ENCODE measurements around the gene EFCAB6. TPM values are rescaled to one million over a fixed set of nuclear protein-coding genes. Genes with fewer than 3 reads are reported as not detected.

The EFCAB6 gene
- total and polyA plus RNA-seq, 8 donors = 0.29 to 10.5 (median 3.5) TPM

DNA sequence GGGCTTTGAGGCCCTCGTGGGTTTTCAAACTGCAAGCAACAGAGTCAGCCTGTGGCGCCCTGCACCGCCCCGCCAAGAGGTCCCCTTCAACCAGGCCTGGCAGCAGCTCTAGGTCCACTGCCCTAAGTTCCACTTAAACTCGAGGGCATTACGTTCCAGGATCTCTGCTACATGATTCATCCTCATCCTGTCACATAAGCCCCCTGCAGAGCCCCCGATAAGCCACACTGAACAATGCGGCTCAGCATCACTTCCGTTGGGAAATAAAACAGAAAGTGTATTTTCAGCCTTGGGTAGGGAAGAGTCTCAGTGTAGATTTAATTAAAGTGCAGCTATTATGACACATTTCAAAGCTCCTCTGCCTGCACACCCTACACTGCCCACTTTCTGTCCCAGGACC, 25.6 kb upstream of the EFCAB6 start:
- no peak overlapping the region for H3K27ac ChIP-seq
- H3K4me3 ChIP-seq = no peak overlapping the region
- no peaks in the 10 kb centered on the region for H3K9me3 ChIP-seq
- peaks cover 0 to 41% (median 0%) of the 10 kb centered on the region in 3 donors for H3K27me3 ChIP-seq
- TF ChIP-seq EP300 (IDR thresholded peaks at IDR 0.05) (no peak), POLR2AphosphoS5 (IDR thresholded peaks at IDR 0.05) (no peak), POLR2A (IDR thresholded peaks at IDR 0.05) (no peak)
- TF ChIP-seq, protein P1, sequence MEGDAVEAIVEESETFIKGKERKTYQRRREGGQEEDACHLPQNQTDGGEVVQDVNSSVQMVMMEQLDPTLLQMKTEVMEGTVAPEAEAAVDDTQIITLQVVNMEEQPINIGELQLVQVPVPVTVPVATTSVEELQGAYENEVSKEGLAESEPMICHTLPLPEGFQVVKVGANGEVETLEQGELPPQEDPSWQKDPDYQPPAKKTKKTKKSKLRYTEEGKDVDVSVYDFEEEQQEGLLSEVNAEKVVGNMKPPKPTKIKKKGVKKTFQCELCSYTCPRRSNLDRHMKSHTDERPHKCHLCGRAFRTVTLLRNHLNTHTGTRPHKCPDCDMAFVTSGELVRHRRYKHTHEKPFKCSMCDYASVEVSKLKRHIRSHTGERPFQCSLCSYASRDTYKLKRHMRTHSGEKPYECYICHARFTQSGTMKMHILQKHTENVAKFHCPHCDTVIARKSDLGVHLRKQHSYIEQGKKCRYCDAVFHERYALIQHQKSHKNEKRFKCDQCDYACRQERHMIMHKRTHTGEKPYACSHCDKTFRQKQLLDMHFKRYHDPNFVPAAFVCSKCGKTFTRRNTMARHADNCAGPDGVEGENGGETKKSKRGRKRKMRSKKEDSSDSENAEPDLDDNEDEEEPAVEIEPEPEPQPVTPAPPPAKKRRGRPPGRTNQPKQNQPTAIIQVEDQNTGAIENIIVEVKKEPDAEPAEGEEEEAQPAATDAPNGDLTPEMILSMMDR (IDR thresholded peaks at IDR 0.05) = no peak
- no peaks in the 10 kb centered on the region for H3K4me1 ChIP-seq
- intact Hi-C loops (cut with DNase I; ENCODE audit: low total_unique reads) = no loop called here
- 71 to 82% (median 77%) methylated on average over 9 of the region's 9 CpGs for WGBS, 5 donors
- H3K36me3 ChIP-seq = no peaks in the 10 kb centered on the region
- no peak for DNase-seq

DNA sequence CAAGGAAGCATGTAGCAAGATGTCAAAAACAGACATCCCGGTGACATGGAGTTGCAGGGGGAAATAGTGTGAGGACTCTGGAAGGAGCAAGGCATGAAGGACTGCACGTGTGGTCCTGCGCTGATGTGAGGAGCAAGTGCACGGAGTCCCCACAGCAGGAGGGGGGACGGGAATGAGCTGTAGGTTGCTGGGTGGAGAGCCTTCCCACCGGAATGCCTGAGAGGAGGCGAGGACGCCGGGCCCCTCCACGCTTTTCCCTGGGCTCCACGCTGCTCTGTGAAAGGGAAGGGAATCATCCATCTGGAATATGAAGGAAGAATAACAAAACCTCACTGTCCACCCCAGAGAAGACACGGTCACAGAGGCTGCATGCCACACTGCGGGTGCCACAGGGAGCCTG, 23.6 kb upstream of the EFCAB6 start:
- no peaks in the 10 kb centered on the region for H3K36me3 ChIP-seq
- no peaks in the 10 kb centered on the region for H3K4me1 ChIP-seq
- TF ChIP-seq, protein P1 (IDR thresholded peaks at IDR 0.05) = no peak
- TF ChIP-seq POLR2AphosphoS5 (IDR thresholded peaks at IDR 0.05) (no peak), POLR2A (IDR thresholded peaks at IDR 0.05) (no peak)
- intact Hi-C loops (cut with DNase I; ENCODE audit: low total_unique reads) = no loop called here
- no peaks in the 10 kb centered on the region for H3K9me3 ChIP-seq
- 87 to 94% (median 90%) methylated on average over 13 of the region's 13 CpGs for WGBS, 5 donors
- no peak overlapping the region for H3K4me3 ChIP-seq
- DNase-seq = no peak
- peaks cover 0 to 46% (median 0%) of the 10 kb centered on the region in 3 donors for H3K27me3 ChIP-seq
- no peak overlapping the region for H3K27ac ChIP-seq

DNA sequence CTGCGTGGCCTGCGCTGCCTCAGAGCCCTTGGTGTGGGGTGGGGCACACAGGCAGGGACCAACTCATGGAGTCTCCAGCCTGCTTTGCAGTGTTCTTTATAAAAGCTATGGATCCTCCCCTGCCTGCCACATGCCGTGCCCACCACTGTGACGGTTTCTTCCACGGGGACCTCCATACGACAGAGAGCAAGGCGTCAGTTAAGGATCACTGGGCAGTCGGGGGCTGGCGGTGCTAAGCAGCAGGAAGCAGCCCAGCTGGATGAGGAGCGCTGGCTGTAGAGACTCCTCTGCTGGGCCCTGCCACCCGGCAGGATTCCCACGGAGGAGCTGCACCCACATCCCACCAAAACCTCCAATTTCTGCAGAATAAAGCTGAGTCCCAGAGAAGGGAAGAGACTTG, 23.1 kb upstream of the EFCAB6 start:
- H3K4me1 ChIP-seq = no peaks in the 10 kb centered on the region
- H3K36me3 ChIP-seq = no peaks in the 10 kb centered on the region
- whole genome bisulfite sequencing, 5 donors = 70 to 79% (median 73%) methylated on average over 8 to 12 of the region's 12 CpGs
- no peak for DNase-seq
- H3K27ac ChIP-seq = no peak overlapping the region
- no peaks in the 10 kb centered on the region for H3K9me3 ChIP-seq
- intact Hi-C loops (cut with DNase I; ENCODE audit: low total_unique reads) = no loop called here
- TF ChIP-seq, protein P1 (IDR thresholded peaks at IDR 0.05) = no peak
- no peak for TF ChIP-seq EP300 (IDR thresholded peaks at IDR 0.05)
- no peak for TF ChIP-seq POLR2AphosphoS5 (IDR thresholded peaks at IDR 0.05)
- no peak for TF ChIP-seq POLR2A (IDR thresholded peaks at IDR 0.05)
- no peak overlapping the region for H3K4me3 ChIP-seq
- peaks cover 0 to 50% (median 0%) of the 10 kb centered on the region in 3 donors for H3K27me3 ChIP-seq

DNA sequence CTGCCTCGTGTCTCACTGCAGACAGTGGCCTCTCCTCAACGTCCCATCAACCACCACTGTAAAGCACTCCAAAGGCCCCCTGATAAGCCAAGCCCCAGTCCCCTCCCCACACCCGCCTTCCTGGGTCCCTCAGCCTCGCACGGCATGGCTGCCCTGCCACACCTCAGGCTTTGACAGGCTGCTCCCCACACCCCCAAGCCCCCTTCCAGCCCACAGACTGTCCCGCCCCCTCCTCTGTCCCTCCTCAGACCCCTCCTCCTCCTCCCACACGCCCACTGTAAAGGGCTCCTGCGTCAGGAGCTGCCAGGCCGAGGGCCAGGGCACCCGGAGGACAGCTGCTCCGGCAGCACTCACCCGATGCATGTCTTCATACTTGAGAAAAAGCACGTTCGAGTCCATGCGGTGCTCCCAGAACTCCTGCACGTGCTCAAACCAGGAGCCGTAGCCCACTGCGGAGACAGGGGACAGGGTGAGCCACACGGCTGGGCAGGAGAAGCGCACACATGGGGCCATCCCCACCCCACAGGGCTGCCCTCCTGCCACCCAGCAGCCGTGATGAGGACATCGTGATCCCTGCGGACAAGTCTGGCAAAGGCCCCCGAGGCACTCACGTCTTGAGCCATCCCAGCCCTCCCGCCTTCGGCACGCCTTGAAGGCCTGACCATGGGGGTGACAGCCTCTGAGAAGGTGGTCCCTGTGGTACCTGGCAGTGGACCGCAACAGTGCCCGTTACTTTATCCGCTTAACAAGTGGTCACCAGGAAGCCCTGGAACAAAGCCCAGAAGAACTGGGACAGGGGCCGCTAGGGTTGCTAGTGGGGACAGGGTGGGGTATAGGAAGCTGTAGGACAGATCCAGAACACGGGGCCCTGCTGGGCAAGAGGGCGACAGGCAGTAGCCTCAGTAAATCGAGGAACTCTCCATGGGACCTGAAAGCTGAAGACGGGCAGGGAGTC, 21.5 kb upstream of the EFCAB6 start:
- Histone ChIP-seq H3K9me3 (no peaks in the 10 kb centered on the region), H3K4me1 (peaks cover 0 to 10% (median 0%) of the 10 kb centered on the region in 4 donors), H3K27ac (no peak overlapping the region), H3K27me3 (peaks cover 0 to 58% (median 0%) of the 10 kb centered on the region in 3 donors), H3K36me3 (no peaks in the 10 kb centered on the region), H3K4me3 (no peak overlapping the region)
- no peak for TF ChIP-seq POLR2A (IDR thresholded peaks at IDR 0.05)
- TF ChIP-seq POLR2AphosphoS5 (IDR thresholded peaks at IDR 0.05) = no peak
- no peak for TF ChIP-seq EP300 (IDR thresholded peaks at IDR 0.05)
- TF ChIP-seq, protein P1 (IDR thresholded peaks at IDR 0.05) = no peak
- DNase-seq = no peak
- intact Hi-C loops (cut with DNase I; ENCODE audit: low total_unique reads) = no loop called here
- WGBS, 5 donors = 68 to 82% (median 74%) methylated on average over 31 to 36 of the region's 36 CpGs
